Pancreas (tissue), 10 donors: Measurements from ENCODE around the gene CEBPG. TPM values are rescaled to one million over a fixed set of nuclear protein-coding genes. Genes with fewer than 3 reads are reported as not detected.

Experiments
- ATAC-seq, 4 donors: fragments of 200-7000 bp; cut with Tn5 transposase; one replicate each; pipeline versions ENCODE4 v1.8.0 to v1.9.1; 2020; ENCODE audit warnings: mild to moderate bottlenecking in 4 of 4, moderate library complexity in 4 of 4
- DNase-seq, 6 donors: peaks; one replicate each; pipeline ENCODE4 v3.0.0-alpha.2; 2020
- FAIRE-seq: peaks from 2 replicates; lab custom pipeline; 2012; peaks lifted over from hg19 to GRCh38; lab: Jason Lieb, UNC
- H3K27ac ChIP-seq, 4 donors: fragments of 200-600 bp; sonication (generic); 1 replicate in 3 of 4; 2 replicates in 1 of 4; pipeline versions ENCODE4 v1.5.0 to v1.8.0; 2020
- H3K27me3 ChIP-seq, 4 donors: fragments of 200-600 bp; one replicate each; pipeline ENCODE4 v1.8.0; 2021
- H3K36me3 ChIP-seq, 3 donors: fragments of 200-600 bp; sonication (generic) in 1 of 3; one replicate each; pipeline versions ENCODE4 v1.5.0 to v1.8.0; 2020 to 2021
- H3K4me1 ChIP-seq, 3 donors: fragments of 200-600 bp; one replicate each; pipeline ENCODE4 v1.8.0; 2021
- H3K4me3 ChIP-seq, 4 donors: fragments of 200-600 bp; sonication (generic) in 2 of 4; one replicate each; pipeline versions ENCODE4 v1.5.0 to v1.8.0; 2020 to 2021
- H3K9me3 ChIP-seq, 4 donors: fragments of 200-600 bp; one replicate each; pipeline ENCODE4 v1.8.0; 2021
- WGBS, 2 donors: extraction: QIAGEN DNeasy Blood & Tissue Kit; methylation state at CpG; one replicate each; pipeline ENCODE4 v1.1.7; 2013; 5-methylcytosine and 5-hydroxymethylcytosine counted together
- intact Hi-C, 3 donors: fragments of 100-400 bp; cut with DNase I; formaldehyde crosslinking; loops; one replicate each; pipeline versions ENCODE4 v1.11.1 to v1.14.2; 2022
- polyA plus RNA-seq, 2 donors: library from polyadenylated mRNA; stranded (reverse); fragments of 200-250 nt; gene quantifications; one replicate each; pipeline ENCODE4 v1.2.3, GENCODE V29; 2013
- total RNA-seq, 6 donors: library from RNA; stranded (reverse); fragmentation: NEBNext Ultra II Directional in 4 of 6; extraction: Animal tissue kit (Norgen Biotek cat#: 25700) in 4 of 6; gene quantifications; one replicate each; pipeline versions ENCODE4 v1.2.1 to v1.2.4, GENCODE V29; 2021 to 2023
- TF ChIP-seq, protein P1 (sequence below), 4 donors: fragments of 200-600 bp; sonication (generic) in 3 of 4; IDR thresholded peaks; one replicate each; pipeline versions ENCODE4 v1.5.0 to v1.8.0; 2021; ENCODE audit warnings: antibody characterized with exemption in 4 of 4
- donor health status: healthy with polysubstance abuse.
- donor health status: DM: no; HTN: no; CAD: no; lungs with moderate emphysema.
- donor health status: DM: no; HTN: no; CAD: no.
- donor health status: control.
- donor health status: control.
- donor health status: Bipolar disorder and iron deficiency.
- donor health status: DM: yes; HTN: yes; CAD: no.
- donor health status: DM: no; HTN: no; CAD: no.
- donor health status: DM: no; HTN: no; CAD: no.
- donor health status: DM: yes; HTN: yes; CAD: no.

Gene CEBPG
- total and polyA plus RNA-seq, 8 donors: 6.2 to 34.5 (median 9.4) TPM

GRCh38 chr19:33396701-33397535 lies 23.4 kb downstream of the CEBPG start:
- TF ChIP-seq, protein P1, sequence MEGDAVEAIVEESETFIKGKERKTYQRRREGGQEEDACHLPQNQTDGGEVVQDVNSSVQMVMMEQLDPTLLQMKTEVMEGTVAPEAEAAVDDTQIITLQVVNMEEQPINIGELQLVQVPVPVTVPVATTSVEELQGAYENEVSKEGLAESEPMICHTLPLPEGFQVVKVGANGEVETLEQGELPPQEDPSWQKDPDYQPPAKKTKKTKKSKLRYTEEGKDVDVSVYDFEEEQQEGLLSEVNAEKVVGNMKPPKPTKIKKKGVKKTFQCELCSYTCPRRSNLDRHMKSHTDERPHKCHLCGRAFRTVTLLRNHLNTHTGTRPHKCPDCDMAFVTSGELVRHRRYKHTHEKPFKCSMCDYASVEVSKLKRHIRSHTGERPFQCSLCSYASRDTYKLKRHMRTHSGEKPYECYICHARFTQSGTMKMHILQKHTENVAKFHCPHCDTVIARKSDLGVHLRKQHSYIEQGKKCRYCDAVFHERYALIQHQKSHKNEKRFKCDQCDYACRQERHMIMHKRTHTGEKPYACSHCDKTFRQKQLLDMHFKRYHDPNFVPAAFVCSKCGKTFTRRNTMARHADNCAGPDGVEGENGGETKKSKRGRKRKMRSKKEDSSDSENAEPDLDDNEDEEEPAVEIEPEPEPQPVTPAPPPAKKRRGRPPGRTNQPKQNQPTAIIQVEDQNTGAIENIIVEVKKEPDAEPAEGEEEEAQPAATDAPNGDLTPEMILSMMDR (IDR thresholded peaks at IDR 0.05): no peak
- peak in 3 of 6 donors; percentile 29 to 76 (median 57) for DNase-seq
- no peak for FAIRE-seq
- no peaks in the 10 kb centered on the region for H3K36me3 ChIP-seq
- intact Hi-C loops: no loop called here
- H3K27ac ChIP-seq: no peak overlapping the region
- no peaks in the 10 kb centered on the region for H3K9me3 ChIP-seq
- 67 to 71% methylated on average over 29 to 30 of the region's 30 CpGs for WGBS, 2 donors
- no peaks in the 10 kb centered on the region for H3K27me3 ChIP-seq
- no peak overlapping the region for H3K4me3 ChIP-seq
- peaks cover 7 to 8% (median 7%) of the 10 kb centered on the region in 3 donors for H3K4me1 ChIP-seq
- no peak for ATAC-seq

DNA sequence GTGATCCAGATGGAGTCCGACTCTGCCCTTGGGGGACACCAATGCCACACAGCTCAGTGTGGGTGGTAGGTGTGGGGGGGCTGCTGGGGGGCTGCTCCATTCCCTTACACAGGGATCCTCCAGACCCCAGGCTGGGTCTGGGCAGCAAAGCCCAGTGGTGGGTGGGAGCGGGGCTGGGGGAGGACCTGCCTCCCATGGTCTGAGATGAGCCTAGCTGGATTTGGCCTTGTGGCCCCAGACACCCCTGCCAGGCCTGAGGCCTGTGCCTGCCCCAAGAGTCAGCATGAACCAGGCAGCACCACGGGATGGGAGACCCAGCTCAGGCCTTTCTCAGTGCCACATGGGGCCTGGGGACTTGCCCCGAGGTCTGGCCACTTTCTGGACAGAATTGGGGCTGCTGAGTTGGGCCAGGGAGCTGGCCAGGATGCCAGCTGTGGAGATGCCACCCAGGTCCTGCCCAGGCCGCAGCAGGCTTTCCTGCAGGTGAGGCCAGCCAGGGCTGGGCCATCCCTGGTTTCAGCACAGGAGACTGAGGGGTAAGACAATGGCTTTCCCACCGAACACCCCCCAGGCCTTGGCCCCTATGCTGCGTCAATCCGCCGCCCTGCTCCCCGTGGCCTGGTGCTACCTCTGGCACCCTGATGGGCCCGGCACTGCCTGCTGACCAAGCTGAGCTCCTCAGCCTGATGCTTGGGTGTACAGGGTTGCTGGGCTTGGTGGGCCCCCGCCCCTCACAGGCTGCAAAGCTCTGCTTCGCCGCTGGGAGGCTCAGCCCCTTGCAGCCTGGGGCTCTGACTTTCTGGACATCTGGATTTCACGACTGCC lies 24.2 kb downstream of the CEBPG start:
- Histone ChIP-seq H3K27ac (no peak overlapping the region), H3K36me3 (no peaks in the 10 kb centered on the region), H3K27me3 (no peaks in the 10 kb centered on the region), H3K9me3 (no peaks in the 10 kb centered on the region), H3K4me1 (peaks cover 0 to under 1% (median 0%) of the 10 kb centered on the region in 3 donors), H3K4me3 (no peak overlapping the region)
- no peak for FAIRE-seq
- 78 to 80% methylated on average over 14 to 15 of the region's 15 CpGs for WGBS, 2 donors
- no peak for ATAC-seq
- intact Hi-C loops: no loop called here
- TF ChIP-seq, protein P1 (IDR thresholded peaks at IDR 0.05): no peak
- peak in 2 of 6 donors; percentile 51 to 61 for DNase-seq

GRCh38 chr19:33398361-33399060 lies 25.0 kb downstream of the CEBPG start:
- H3K27ac ChIP-seq: no peak overlapping the region
- no peaks in the 10 kb centered on the region for H3K9me3 ChIP-seq
- no peaks in the 10 kb centered on the region for H3K27me3 ChIP-seq
- DNase-seq (peak in 2 of 6 donors; percentile 42 to 50), FAIRE-seq (no peak), ATAC-seq (no peak)
- TF ChIP-seq, protein P1 (IDR thresholded peaks at IDR 0.05): no peak
- peaks cover 6 to 7% (median 6%) of the 10 kb centered on the region in 3 donors for H3K4me1 ChIP-seq
- intact Hi-C loops: no loop called here
- 90 to 91% methylated on average over 19 of the region's 19 CpGs for WGBS, 2 donors
- no peaks in the 10 kb centered on the region for H3K36me3 ChIP-seq
- no peak overlapping the region for H3K4me3 ChIP-seq

GRCh38 chr19:33399081-33399744 lies 25.7 kb downstream of the CEBPG start:
- TF ChIP-seq, protein P1 (IDR thresholded peaks at IDR 0.05): no peak

More at GRCh38 chr19:33399081-33399744, 25.7 kb downstream of the CEBPG start:
- peaks cover 7 to 11% (median 8%) of the 10 kb centered on the region in 3 donors for H3K4me1 ChIP-seq
- FAIRE-seq (no peak), DNase-seq (peak in 2 of 6 donors; percentile 42 to 52), ATAC-seq (no peak)
- intact Hi-C loops: no loop called here
- no peaks in the 10 kb centered on the region for H3K36me3 ChIP-seq
- H3K27me3 ChIP-seq: no peaks in the 10 kb centered on the region
- H3K9me3 ChIP-seq: no peaks in the 10 kb centered on the region
- H3K27ac ChIP-seq: no peak overlapping the region
- 93% methylated on average over 28 of the region's 28 CpGs for WGBS, 2 donors
- no peak overlapping the region for H3K4me3 ChIP-seq
